GM23248 (cell line): ENCODE results near the gene CDC42.

Experiments used
- EZH2 ChIP-seq: fragments of 200-600 bp; sonication (generic); IDR thresholded peaks from 2 replicates; pipeline ENCODE4 v1.6.1; 2018; ENCODE audit warnings: antibody characterized with exemption, mild to moderate bottlenecking; ENCODE audit not compliant: insufficient read depth, poor library complexity, severe bottlenecking
- EZH2phosphoT487 ChIP-seq: fragments of 200-600 bp; sonication (generic); IDR thresholded peaks from 2 replicates; pipeline ENCODE4 v1.6.1; 2018; ENCODE audit warnings: antibody characterized with exemption, moderate library complexity, mild to moderate bottlenecking, low read depth; ENCODE audit not compliant: insufficient read depth

DNA sequence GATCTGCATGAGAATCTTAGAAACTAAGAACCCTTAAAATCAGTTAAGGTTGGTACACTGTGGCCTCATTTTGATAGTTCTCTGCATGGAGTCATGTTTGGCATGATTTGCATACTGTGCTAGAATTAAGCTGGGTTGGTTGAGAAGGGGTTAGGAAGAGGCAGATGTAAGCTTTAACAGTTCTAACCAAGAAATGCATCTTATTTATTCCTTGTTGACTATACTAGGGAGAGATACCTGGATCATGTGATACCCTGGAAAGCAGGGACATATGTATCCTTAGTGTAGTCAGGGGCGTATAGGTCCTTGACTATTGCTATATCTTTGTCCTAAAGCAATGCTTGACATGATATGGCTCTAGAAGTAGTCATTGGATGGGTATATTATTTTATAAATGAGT, 41.0 kb downstream of the CDC42 start:
- no peak for TF ChIP-seq EZH2
- TF ChIP-seq EZH2phosphoT487, result no peak
